B cell (primary cell): Measurements from ENCODE around the gene TYW5. TPM values are rescaled to one million over a fixed set of nuclear protein-coding genes. Genes with fewer than 3 reads are reported as not detected.

Source experiments
- ATAC-seq: fragments of 200-7000 bp; cut with Tn5 transposase; one replicate; pipeline ENCODE4 v1.10.0; 2021; ENCODE audit warnings: low read depth, mild to moderate bottlenecking, moderate number of reproducible peaks, moderate library complexity
- CTCF ChIA-PET: fragments of 350-600 bp; sonication (Branson Sonifier 250); formaldehyde crosslinking; loops from one replicate; lab custom pipeline; 2021; ENCODE audit warnings: antibody characterized with exemption, inconsistent platforms; lab: Charles Lee
- POLR2A ChIA-PET: fragments of 350-600 bp; sonication (Branson Sonifier 250); formaldehyde crosslinking; loops from one replicate; lab custom pipeline; 2021; ENCODE audit warnings: antibody characterized with exemption; lab: Charles Lee
- DNase-seq: peaks from one replicate; pipeline ENCODE4 v3.0.0; 2013
- H2AFZ ChIP-seq: 2 replicates; pipeline ENCODE4 v1.6.1; 2012; ENCODE audit warnings: mild to moderate bottlenecking, low read depth, low read length; ENCODE audit not compliant: insufficient read depth, poor library complexity, severe bottlenecking
- H3K27ac ChIP-seq, 2 donors: 1 replicate in 1 of 2; 2 replicates in 1 of 2; pipeline ENCODE4 v1.5.1; 2012 to 2013; ENCODE audit warnings: low read length in 2 of 2, mild to moderate bottlenecking in 2 of 2, moderate library complexity in 1 of 2
- H3K27me3 ChIP-seq, 4 experiments: fragments of 200-600 bp in 1 of 4; sonication (generic) in 1 of 4; replicated peaks in 1 of 4; 1 replicate in 2 of 4; 2 replicates in 2 of 4; pipeline versions ENCODE4 v1.6.1 to v1.7.0; 2013 to 2016; ENCODE audit warnings: low read length in 3 of 4, mild to moderate bottlenecking in 2 of 4, mixed read lengths in 1 of 4, moderate library complexity in 1 of 4; ENCODE audit not compliant: insufficient read depth in 4 of 4, control insufficient read depth in 3 of 4; ENCODE audit errors: control extremely low read depth in 1 of 4
- H3K36me3 ChIP-seq, 2 experiments: replicated peaks in 1 of 2; 1 replicate in 1 of 2; 2 replicates in 1 of 2; pipeline versions ENCODE4 v1.6.1 to v1.7.1; 2013; ENCODE audit warnings: low read length in 1 of 2; ENCODE audit not compliant: insufficient read depth in 2 of 2, control insufficient read depth in 1 of 2; ENCODE audit errors: control extremely low read depth in 1 of 2, extremely low read depth in 1 of 2
- H3K4me1 ChIP-seq, 2 donors: fragments of 200-600 bp in 1 of 2; sonication (generic) in 1 of 2; 1 replicate in 1 of 2; 2 replicates in 1 of 2; pipeline versions ENCODE4 v1.5.1 to v1.6.1; 2013 to 2017; ENCODE audit warnings: low read length in 2 of 2; ENCODE audit not compliant: control insufficient read depth in 2 of 2, insufficient read depth in 2 of 2
- H3K4me2 ChIP-seq: replicated peaks from 2 replicates; pipeline ENCODE3; 2012; ENCODE audit warnings: mild to moderate bottlenecking, low read depth, low read length; ENCODE audit not compliant: poor library complexity, severe bottlenecking
- H3K4me3 ChIP-seq, 5 experiments: fragments of 200-600 bp in 1 of 5; sonication (generic) in 1 of 5; 1 replicate in 3 of 5; 2 replicates in 2 of 5; pipeline versions ENCODE4 v1.5.1 to v1.7.0; 2011 to 2016; ENCODE audit warnings: low read length in 4 of 5, mild to moderate bottlenecking in 4 of 5, low read depth in 2 of 5, control low read depth in 1 of 5, moderate library complexity in 1 of 5; ENCODE audit not compliant: insufficient read depth in 1 of 5; ENCODE audit errors: control extremely low read depth in 1 of 5, extremely low read depth in 1 of 5
- H3K79me2 ChIP-seq: fragments of 200-600 bp; sonication (generic); one replicate; pipeline ENCODE4 v1.6.0; 2016; ENCODE audit warnings: low read length; ENCODE audit not compliant: control insufficient read depth, insufficient read depth
- H3K9ac ChIP-seq: fragments of 200-600 bp; sonication (generic); 2 replicates; pipeline ENCODE4 v1.6.1; 2017; ENCODE audit warnings: mild to moderate bottlenecking, low read length, moderate library complexity
- H3K9me3 ChIP-seq, 3 donors: one replicate each; pipeline versions ENCODE4 v1.6.1 to v1.7.1; 2013; ENCODE audit warnings: low read length in 2 of 3; ENCODE audit not compliant: control insufficient read depth in 2 of 3, insufficient read depth in 1 of 3; ENCODE audit errors: control extremely low read depth in 1 of 3
- H4K20me1 ChIP-seq: 2 replicates; pipeline ENCODE4 v1.6.0; 2012; ENCODE audit warnings: mild to moderate bottlenecking, low read length; ENCODE audit not compliant: insufficient read depth, control insufficient read depth, poor library complexity, severe bottlenecking
- H3K27ac Mint-ChIP-seq: one replicate; pipeline ENCODE4 v1.8.0; 2021; ENCODE audit warnings: mixed read lengths
- H3K27me3 Mint-ChIP-seq: one replicate; pipeline ENCODE4 v1.8.0; 2021; ENCODE audit warnings: mixed read lengths
- H3K4me1 Mint-ChIP-seq: one replicate; pipeline ENCODE4 v1.8.0; 2021; ENCODE audit warnings: mixed read lengths
- H3K4me3 Mint-ChIP-seq: one replicate; pipeline ENCODE4 v1.8.0; 2021; ENCODE audit warnings: mixed read lengths
- H3K9me3 Mint-ChIP-seq: one replicate; pipeline ENCODE4 v1.8.0; 2022; ENCODE audit warnings: mixed read lengths; ENCODE audit not compliant: insufficient read depth
- EZH2 ChIP-seq: IDR thresholded peaks from 2 replicates; pipeline ENCODE4 v1.6.1; 2012; ENCODE audit warnings: borderline replicate concordance, low read depth, mild to moderate bottlenecking, moderate library complexity, low read length; ENCODE audit not compliant: insufficient read depth, poor library complexity, severe bottlenecking
- WGBS: methylation state at CpG from one replicate; pipeline ENCODE4 v1.1.5; 2013; ENCODE audit warnings: missing lambda C conversion rate; ENCODE audit not compliant: insufficient coverage; 5-methylcytosine and 5-hydroxymethylcytosine counted together
- intact Hi-C: fragments of 100-400 bp; cut with micrococcal nuclease; formaldehyde crosslinking; loops from one replicate; pipeline ENCODE4 v1.10.0; 2022
- polyA plus RNA-seq: library from polyadenylated mRNA; depleted of rRNA; stranded (reverse); fragments of >200 nt; gene quantifications from 2 replicates; pipeline ENCODE4 v1.2.3, GENCODE V29; 2012
- total RNA-seq, 2 donors: library from RNA; stranded (reverse); fragments of 120-200 nt in 1 of 2; gene quantifications; 1 replicate in 1 of 2; 2 replicates in 1 of 2; pipeline versions ENCODE4 v1.2.3 to v1.2.4, GENCODE V29; 2013 to 2022
- TF ChIP-seq, protein P1 (sequence below): fragments of 200-600 bp; IDR thresholded peaks from one replicate; pipeline ENCODE4 v1.8.0; 2022; ENCODE audit warnings: antibody characterized with exemption, mild to moderate bottlenecking

Gene TYW5
- total and polyA plus RNA-seq, 2 donors (not counting 1 experiment from before 2014, with no cell fraction given) = 4.5 to 15.0 TPM

DNA sequence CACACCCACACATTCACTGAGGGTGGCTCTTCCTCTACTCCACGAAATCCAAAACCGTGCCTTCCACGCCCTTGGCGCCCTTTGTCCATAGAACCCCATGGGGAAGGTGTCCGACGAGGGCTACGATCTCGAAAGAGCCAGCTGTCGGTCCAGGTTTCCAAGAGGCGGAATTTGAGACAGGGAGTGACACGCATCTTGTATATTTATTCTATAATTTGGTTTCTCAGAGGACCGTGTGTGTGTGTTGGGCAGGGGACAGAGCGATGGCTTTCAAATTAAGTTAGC is 43.5 kb downstream of the TYW5 start:
- DNase-seq (no peak), ATAC-seq (no peak)
- Mint-ChIP-seq H3K27me3 (no peaks in the 10 kb centered on the region), H3K27ac (peak overlapping the region; percentile 87), H3K4me1 (peaks cover 42% of the 10 kb centered on the region), H3K4me3 (peak overlapping the region; percentile 89), H3K9me3 (no peaks in the 10 kb centered on the region)
- Histone ChIP-seq H3K4me1 (peaks cover 12 to 26% of the 10 kb centered on the region in 2 donors), H3K36me3 (no peaks in the 10 kb centered on the region), H3K9ac (peak overlapping the region; percentile 95), H3K9me3 (peaks cover 0 to 4% (median under 1%) of the 10 kb centered on the region in 3 donors), H2AFZ (peak overlapping the region; percentile 90), H3K27ac (peak overlapping the region; percentile 97 to 98), H4K20me1 (no peaks in the 10 kb centered on the region), H3K27me3 (no peaks in the 10 kb centered on the region), H3K79me2 (peaks cover 46% of the 10 kb centered on the region), H3K4me2 (peak overlapping the region; percentile 84), H3K4me3 (peak overlapping the region; percentile 71 to 98 (median 87))
- no CpG with 5 or more reads among the region's 13 CpGs for WGBS
- intact Hi-C loops = loop anchor here (1.0 to 5.0 kb wide), 7 partner anchors 43 to 1865 kb away; partner anchors contain the start of genes CASP10, FTCDNL1, KCTD18 and MAIP1
- CTCF ChIA-PET = no interaction called here
- TF ChIP-seq EZH2 = no peak
- TF ChIP-seq, protein P1, sequence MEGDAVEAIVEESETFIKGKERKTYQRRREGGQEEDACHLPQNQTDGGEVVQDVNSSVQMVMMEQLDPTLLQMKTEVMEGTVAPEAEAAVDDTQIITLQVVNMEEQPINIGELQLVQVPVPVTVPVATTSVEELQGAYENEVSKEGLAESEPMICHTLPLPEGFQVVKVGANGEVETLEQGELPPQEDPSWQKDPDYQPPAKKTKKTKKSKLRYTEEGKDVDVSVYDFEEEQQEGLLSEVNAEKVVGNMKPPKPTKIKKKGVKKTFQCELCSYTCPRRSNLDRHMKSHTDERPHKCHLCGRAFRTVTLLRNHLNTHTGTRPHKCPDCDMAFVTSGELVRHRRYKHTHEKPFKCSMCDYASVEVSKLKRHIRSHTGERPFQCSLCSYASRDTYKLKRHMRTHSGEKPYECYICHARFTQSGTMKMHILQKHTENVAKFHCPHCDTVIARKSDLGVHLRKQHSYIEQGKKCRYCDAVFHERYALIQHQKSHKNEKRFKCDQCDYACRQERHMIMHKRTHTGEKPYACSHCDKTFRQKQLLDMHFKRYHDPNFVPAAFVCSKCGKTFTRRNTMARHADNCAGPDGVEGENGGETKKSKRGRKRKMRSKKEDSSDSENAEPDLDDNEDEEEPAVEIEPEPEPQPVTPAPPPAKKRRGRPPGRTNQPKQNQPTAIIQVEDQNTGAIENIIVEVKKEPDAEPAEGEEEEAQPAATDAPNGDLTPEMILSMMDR = no peak
- POLR2A ChIA-PET = no interaction called here

DNA sequence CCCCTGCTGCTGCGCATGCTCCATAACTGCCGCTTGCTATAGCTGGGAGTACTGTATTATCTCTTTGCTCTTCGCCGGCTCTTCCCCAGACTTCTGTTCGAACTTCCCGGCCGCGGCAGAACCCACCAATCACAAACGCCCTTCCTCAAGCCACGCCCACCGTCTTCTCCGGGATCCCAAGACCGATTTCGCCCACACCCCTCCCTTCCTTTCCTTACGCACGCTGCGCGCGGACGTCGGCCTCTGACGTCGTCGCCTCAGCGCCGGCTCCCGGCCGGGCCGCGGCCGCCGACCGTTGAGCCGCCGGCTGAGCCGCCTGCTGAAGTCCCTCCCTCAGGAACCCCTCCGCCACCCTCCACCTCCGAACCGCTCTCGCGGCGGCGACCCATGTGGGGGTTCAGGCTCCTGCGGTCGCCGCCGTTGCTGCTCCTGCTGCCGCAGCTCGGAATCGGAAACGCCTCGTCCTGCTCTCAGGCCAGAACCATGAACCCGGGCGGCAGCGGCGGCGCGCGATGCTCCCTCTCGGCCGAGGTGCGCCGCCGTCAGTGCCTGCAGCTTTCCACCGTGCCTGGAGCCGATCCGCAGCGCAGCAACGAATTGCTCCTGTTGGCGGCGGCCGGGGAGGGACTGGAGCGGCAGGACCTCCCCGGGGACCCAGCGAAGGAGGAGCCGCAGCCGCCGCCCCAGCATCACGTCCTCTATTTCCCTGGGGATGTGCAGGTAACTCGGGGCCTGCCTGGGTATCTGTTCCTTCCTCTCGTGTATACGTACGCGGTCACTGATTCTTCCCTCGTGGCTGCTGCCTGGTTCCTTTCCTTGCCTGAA is 44.0 kb downstream of the TYW5 start, which contains the start of gene C2orf69:
Gene C2orf69 (plus strand): TSS at position 242 of the 825 bp plus-strand sequence. CDS start 146 bp downstream, at position 388.
- Histone ChIP-seq H3K9me3 (no peaks in the 10 kb centered on the region), H3K27ac (peak within 1 kb of the TSS; percentile 97 to 98), H3K9ac (peak within 1 kb of the TSS; percentile 95), H3K79me2 (peaks cover 40% of the 10 kb centered on the region), H3K4me3 (peak within 1 kb of the TSS; percentile 71 to 98 (median 87)), H2AFZ (peak within 1 kb of the TSS; percentile 90), H3K27me3 (no peaks in the 10 kb centered on the region), H3K4me2 (peak within 1 kb of the TSS; percentile 84), H3K36me3 (no peaks in the 10 kb centered on the region), H4K20me1 (no peaks in the 10 kb centered on the region), H3K4me1 (peaks cover 12 to 26% of the 10 kb centered on the region in 2 donors)
- peak; percentile 96 for DNase-seq
- Mint-ChIP-seq H3K4me1 (peaks cover 43% of the 10 kb centered on the region), H3K4me3 (peak within 1 kb of the TSS; percentile 89), H3K27ac (peak within 1 kb of the TSS; percentile 87), H3K27me3 (no peaks in the 10 kb centered on the region), H3K9me3 (no peaks in the 10 kb centered on the region)
- TF ChIP-seq, protein P1 = no peak
- no peak for TF ChIP-seq EZH2
- ChIA-PET POLR2A (no interaction called here), CTCF (no interaction called here)
- intact Hi-C loops = loop anchor here (1.0 to 5.0 kb wide), 7 partner anchors 44 to 1866 kb away; partner anchors contain the start of genes CASP10, FTCDNL1, KCTD18 and MAIP1
- peak; percentile 86 for ATAC-seq
- under 1% methylated on average over 85 of the region's 85 CpGs for WGBS
